Stimulated activated naive CD8-positive, alpha-beta T cell treated with anti-CD3 and anti-CD28 coated beads, Interleukin-15, amount 100 ng/mL, for 72 hours (primary cell): ENCODE data around the gene FAT1.
"Not testable (repeated sequence)": the region's sequence is repeated elsewhere in the genome, so short reads cannot be mapped to it uniquely, and the experiment has no call there.

Experiments used
- ATAC-seq: fragments of 150-1000 bp; cut with Tn5 transposase; 2 replicates; pipeline ENCODE4 v1.10.0; 2021; ENCODE audit warnings: mild to moderate bottlenecking, moderate library complexity
- DNase-seq, 2 donors: peaks; one replicate each; pipeline ENCODE4 v3.0.0; 2021 to 2022
- H3K27ac Mint-ChIP-seq, 2 donors: one replicate each; pipeline ENCODE4 v1.8.0; 2022; ENCODE audit warnings: mild to moderate bottlenecking in 2 of 2, mixed read lengths in 2 of 2, moderate library complexity in 2 of 2
- H3K27me3 Mint-ChIP-seq: one replicate; pipeline ENCODE4 v1.8.0; 2022; ENCODE audit warnings: mixed read lengths
- H3K4me1 Mint-ChIP-seq: one replicate; pipeline ENCODE4 v1.8.0; 2022; ENCODE audit warnings: mild to moderate bottlenecking, mixed read lengths
- H3K4me3 Mint-ChIP-seq, 2 donors: one replicate each; pipeline ENCODE4 v1.8.0; 2022; ENCODE audit warnings: mild to moderate bottlenecking in 2 of 2, mixed read lengths in 2 of 2, moderate library complexity in 1 of 2
- H3K9me3 Mint-ChIP-seq, 2 donors: one replicate each; pipeline ENCODE4 v1.8.0; 2022; ENCODE audit warnings: mixed read lengths in 2 of 2

The FAT1 gene

DNA sequence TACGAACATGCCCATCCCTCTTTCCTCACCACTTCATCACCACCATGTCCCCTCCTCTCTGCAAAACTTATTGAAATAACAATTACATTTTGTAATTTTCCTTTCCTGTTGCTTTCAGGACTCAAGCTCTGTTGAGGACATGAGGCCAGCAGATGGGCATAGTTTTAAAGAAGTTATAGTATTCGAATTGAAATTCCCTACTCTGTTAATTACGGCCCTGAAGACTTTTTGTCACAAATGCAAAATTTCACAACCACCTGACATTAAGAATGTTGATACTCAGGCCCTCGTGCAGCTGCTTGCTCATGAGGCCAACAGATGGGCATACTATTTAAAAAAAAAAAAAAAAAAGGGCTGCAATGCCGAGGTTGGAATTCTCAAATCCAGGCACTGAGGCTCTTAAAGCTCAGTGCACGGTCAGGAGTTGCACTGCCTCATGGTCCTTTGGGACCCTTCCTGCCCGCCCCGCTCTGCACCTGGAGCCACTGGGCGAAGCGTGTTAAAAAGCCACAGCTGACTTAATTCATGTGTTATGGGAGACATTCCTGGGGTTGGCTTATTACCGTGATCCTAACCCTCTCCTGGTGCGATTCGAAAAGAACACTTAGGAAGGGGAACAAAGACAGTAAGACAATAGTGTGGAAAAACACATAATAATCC lies 34.2 kb upstream of the FAT1 start:
- H3K4me3 Mint-ChIP-seq, result no peak overlapping the region
- no peak overlapping the region for H3K27ac Mint-ChIP-seq
- H3K9me3 Mint-ChIP-seq, result peaks cover 7 to 16% of the 10 kb centered on the region in 2 donors
- ATAC-seq (no peak), DNase-seq (no peak)
- no peaks in the 10 kb centered on the region for H3K4me1 Mint-ChIP-seq
- no peaks in the 10 kb centered on the region for H3K27me3 Mint-ChIP-seq

GRCh38 chr4:186756550-186756949 lies 32.9 kb upstream of the FAT1 start:
- not testable (repeated sequence) for H3K27ac Mint-ChIP-seq, ATAC-seq, H3K27me3 Mint-ChIP-seq, DNase-seq, H3K4me1 Mint-ChIP-seq, H3K4me3 Mint-ChIP-seq
- H3K9me3 Mint-ChIP-seq, result peaks cover 7 to 16% of the 10 kb centered on the region in 2 donors

- Mint-ChIP-seq H3K9me3 (peaks cover 7 to 16% of the 10 kb centered on the region in 2 donors), H3K4me1 (no peaks in the 10 kb centered on the region), H3K27me3 (no peaks in the 10 kb centered on the region), H3K4me3 (no peak overlapping the region), H3K27ac (no peak overlapping the region)
- ATAC-seq (no peak), DNase-seq (no peak)
Measured at GRCh38 chr4:186755550-186756519, 32.2 kb upstream of the FAT1 start.

GRCh38 chr4:186754976-186755375 lies 31.3 kb upstream of the FAT1 start:
- no peaks in the 10 kb centered on the region for H3K4me1 Mint-ChIP-seq
- ATAC-seq, result no peak
- H3K4me3 Mint-ChIP-seq, result no peak overlapping the region
- no peaks in the 10 kb centered on the region for H3K27me3 Mint-ChIP-seq
- no peak for DNase-seq
- no peak overlapping the region for H3K27ac Mint-ChIP-seq
- peaks cover 7 to 16% of the 10 kb centered on the region in 2 donors for H3K9me3 Mint-ChIP-seq

GRCh38 chr4:186752325-186752724 lies 28.7 kb upstream of the FAT1 start:
- ATAC-seq (no peak), DNase-seq (no peak)
- Mint-ChIP-seq H3K27me3 (no peaks in the 10 kb centered on the region), H3K27ac (no peak overlapping the region), H3K9me3 (peaks cover 7 to 16% of the 10 kb centered on the region in 2 donors), H3K4me1 (no peaks in the 10 kb centered on the region), H3K4me3 (no peak overlapping the region)

- H3K27ac Mint-ChIP-seq, result no peak overlapping the region
- no peak overlapping the region for H3K4me3 Mint-ChIP-seq
- no peaks in the 10 kb centered on the region for H3K27me3 Mint-ChIP-seq
- DNase-seq (no peak), ATAC-seq (no peak)
- no peaks in the 10 kb centered on the region for H3K9me3 Mint-ChIP-seq
- H3K4me1 Mint-ChIP-seq, result no peaks in the 10 kb centered on the region
Measured at GRCh38 chr4:186749611-186750281, 26.1 kb upstream of the FAT1 start.

DNA sequence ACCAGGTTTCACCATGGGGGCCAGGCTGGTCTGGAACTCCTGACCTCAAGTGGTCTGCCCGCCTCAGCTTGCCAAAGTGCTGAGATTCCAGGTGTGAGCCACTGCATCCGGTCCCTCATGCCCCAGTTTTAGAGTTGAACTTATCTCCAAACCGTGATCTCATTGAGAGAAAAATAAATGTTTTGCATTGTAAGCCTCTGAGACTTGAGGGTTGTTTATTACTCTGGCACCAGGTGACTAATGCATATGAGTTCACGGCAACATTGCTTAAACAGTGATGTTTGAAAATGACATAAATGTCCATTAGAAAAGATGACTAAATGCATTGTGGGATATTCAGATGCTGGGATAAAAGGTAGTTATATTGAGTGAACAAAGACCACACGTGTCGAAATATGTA lies 22.9 kb upstream of the FAT1 start:
- Mint-ChIP-seq H3K27ac (no peak overlapping the region), H3K4me3 (no peak overlapping the region), H3K4me1 (no peaks in the 10 kb centered on the region), H3K9me3 (no peaks in the 10 kb centered on the region), H3K27me3 (no peaks in the 10 kb centered on the region)
- DNase-seq, result no peak
- no peak for ATAC-seq

DNA sequence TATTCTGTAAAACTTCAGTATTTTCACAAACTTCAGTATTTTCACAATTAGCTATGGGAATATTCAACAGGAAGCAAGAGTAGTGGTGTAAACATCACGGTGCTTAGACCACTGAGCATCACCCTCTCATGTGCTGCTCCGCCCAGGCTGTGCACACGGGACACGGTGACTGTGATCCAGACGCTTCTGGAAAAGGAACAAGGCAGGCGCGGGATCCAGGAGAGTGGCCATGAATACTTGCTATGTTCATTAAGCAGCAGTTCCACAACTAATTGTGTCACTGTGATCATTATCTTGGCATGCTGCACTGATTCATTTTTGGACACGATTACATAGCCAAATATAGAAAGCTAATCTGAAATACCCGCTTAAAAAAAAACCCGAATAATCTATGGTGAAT lies 19.6 kb upstream of the FAT1 start:
- Mint-ChIP-seq H3K4me1 (no peaks in the 10 kb centered on the region), H3K4me3 (no peak overlapping the region), H3K27ac (no peak overlapping the region), H3K27me3 (no peaks in the 10 kb centered on the region), H3K9me3 (no peaks in the 10 kb centered on the region)
- no peak for DNase-seq
- ATAC-seq, result no peak

DNA sequence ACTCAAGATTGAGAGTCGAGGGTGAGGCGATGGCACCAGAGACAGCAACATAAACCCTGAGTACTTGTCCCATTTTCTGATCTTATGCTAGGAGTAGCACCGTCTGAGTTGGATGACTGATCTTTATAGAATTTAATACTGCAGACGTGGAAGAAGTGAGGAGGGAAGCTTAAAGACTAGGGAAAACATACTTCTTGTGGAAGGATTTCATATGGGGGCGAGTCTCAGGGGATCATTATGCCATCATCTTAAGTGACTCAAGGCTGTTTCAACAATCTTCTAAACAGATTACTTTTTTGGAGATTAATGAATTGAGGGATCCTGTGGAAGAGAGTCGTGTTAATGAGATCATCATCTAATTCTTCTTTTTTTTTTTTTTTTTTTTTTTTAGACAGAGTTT lies 17.2 kb upstream of the FAT1 start:
- Mint-ChIP-seq H3K4me1 (no peaks in the 10 kb centered on the region), H3K27ac (no peak overlapping the region), H3K27me3 (no peaks in the 10 kb centered on the region), H3K9me3 (no peaks in the 10 kb centered on the region), H3K4me3 (no peak overlapping the region)
- ATAC-seq (no peak), DNase-seq (no peak)

- Mint-ChIP-seq H3K4me3 (no peak overlapping the region), H3K27ac (no peak overlapping the region), H3K4me1 (no peaks in the 10 kb centered on the region), H3K9me3 (no peaks in the 10 kb centered on the region), H3K27me3 (no peaks in the 10 kb centered on the region)
- DNase-seq, result no peak
- no peak for ATAC-seq
Measured at GRCh38 chr4:186739802-186740434, 16.3 kb upstream of the FAT1 start.

GRCh38 chr4:186739317-186739716 lies 15.7 kb upstream of the FAT1 start:
- H3K27ac Mint-ChIP-seq, result no peak overlapping the region
- no peaks in the 10 kb centered on the region for H3K4me1 Mint-ChIP-seq
- ATAC-seq (no peak), DNase-seq (no peak)
- no peaks in the 10 kb centered on the region for H3K27me3 Mint-ChIP-seq
- no peaks in the 10 kb centered on the region for H3K9me3 Mint-ChIP-seq
- no peak overlapping the region for H3K4me3 Mint-ChIP-seq

GRCh38 chr4:186738421-186738820 lies 14.8 kb upstream of the FAT1 start:
- H3K9me3 Mint-ChIP-seq, result no peaks in the 10 kb centered on the region
- H3K4me1 Mint-ChIP-seq, result no peaks in the 10 kb centered on the region
- no peak for ATAC-seq
- H3K27ac Mint-ChIP-seq, result no peak overlapping the region
- DNase-seq, result no peak
- H3K4me3 Mint-ChIP-seq, result no peak overlapping the region
- H3K27me3 Mint-ChIP-seq, result no peaks in the 10 kb centered on the region

- no peak overlapping the region for H3K4me3 Mint-ChIP-seq
- no peaks in the 10 kb centered on the region for H3K4me1 Mint-ChIP-seq
- no peak overlapping the region for H3K27ac Mint-ChIP-seq
- DNase-seq, result no peak
- no peak for ATAC-seq
- no peaks in the 10 kb centered on the region for H3K27me3 Mint-ChIP-seq
- H3K9me3 Mint-ChIP-seq, result no peaks in the 10 kb centered on the region
Measured at GRCh38 chr4:186737427-186737826, 13.8 kb upstream of the FAT1 start.

GRCh38 chr4:186736466-186736865 lies 12.8 kb upstream of the FAT1 start:
- Mint-ChIP-seq H3K4me1 (no peaks in the 10 kb centered on the region), H3K27me3 (no peaks in the 10 kb centered on the region), H3K4me3 (no peak overlapping the region), H3K27ac (no peak overlapping the region), H3K9me3 (no peaks in the 10 kb centered on the region)
- DNase-seq (no peak), ATAC-seq (no peak)

DNA sequence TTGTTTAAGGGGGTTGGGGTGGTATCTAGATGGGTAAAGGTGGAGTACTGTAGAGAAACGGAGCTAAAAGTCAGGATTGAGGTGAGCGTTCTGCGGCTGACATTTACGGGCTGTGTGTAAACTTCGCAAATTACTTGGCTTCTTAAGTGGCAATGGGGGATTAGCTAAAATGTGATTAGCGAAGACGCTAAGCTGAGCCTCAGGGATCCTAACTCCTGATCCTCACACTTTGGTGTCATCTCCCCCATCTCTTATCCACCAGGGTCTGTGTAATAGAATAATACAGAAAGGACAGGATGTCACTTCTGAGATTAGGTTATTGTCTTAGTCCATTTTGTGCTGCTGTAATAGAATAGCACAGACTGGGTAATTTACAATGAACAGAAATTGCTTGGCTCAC lies 10.6 kb upstream of the FAT1 start:
- Mint-ChIP-seq H3K27me3 (peaks cover 2% of the 10 kb centered on the region), H3K4me1 (no peaks in the 10 kb centered on the region), H3K27ac (no peak overlapping the region), H3K9me3 (no peaks in the 10 kb centered on the region), H3K4me3 (no peak overlapping the region)
- no peak for DNase-seq
- no peak for ATAC-seq
